Measurements from ENCODE around the gene GLRX.

Gene GLRX

GRCh38 chr5:95777441-95777840 lies 45.1 kb downstream of the GLRX start:
- Histone ChIP-seq H3K27ac (ENCODE audit: poor library complexity, severe bottlenecking) (no peak overlapping the region), H3K4me3 (ENCODE audit: severe bottlenecking) (no peak overlapping the region), H3K27me3 (ENCODE audit: insufficient read depth, poor library complexity, severe bottlenecking) (no peaks in the 10 kb centered on the region), H3K9me3 (ENCODE audit: severe bottlenecking) (no peaks in the 10 kb centered on the region), H3K4me1 (ENCODE audit: insufficient read depth, poor library complexity, severe bottlenecking) (peaks cover 15% of the 10 kb centered on the region), H3K36me3 (ENCODE audit: low read depth) (no peaks in the 10 kb centered on the region)
- no peak for DNase-seq (ENCODE audit: low spot score)
- ATAC-seq (ENCODE audit: low read depth), result peak; percentile 3; the same call in 1 of the 3 replicates
- TF ChIP-seq CTCF (IDR thresholded peaks at IDR 0.05; ENCODE audit: poor library complexity, severe bottlenecking), result no peak

GRCh38 chr5:95773335-95774059 lies 49.0 kb downstream of the GLRX start:
- Histone ChIP-seq H3K4me1 (ENCODE audit: insufficient read depth, poor library complexity, severe bottlenecking) (peaks cover 29% of the 10 kb centered on the region), H3K4me3 (ENCODE audit: severe bottlenecking) (no peak overlapping the region), H3K9me3 (ENCODE audit: severe bottlenecking) (no peaks in the 10 kb centered on the region), H3K27me3 (ENCODE audit: insufficient read depth, poor library complexity, severe bottlenecking) (no peaks in the 10 kb centered on the region), H3K36me3 (ENCODE audit: low read depth) (no peaks in the 10 kb centered on the region), H3K27ac (ENCODE audit: poor library complexity, severe bottlenecking) (peak overlapping the region; percentile 48)
- TF ChIP-seq CTCF (IDR thresholded peaks at IDR 0.05; ENCODE audit: poor library complexity, severe bottlenecking), result no peak
- peak; percentile 85 for ATAC-seq (ENCODE audit: low read depth)
- no peak for DNase-seq (ENCODE audit: low spot score)

- H3K27me3 ChIP-seq (ENCODE audit: insufficient read depth, poor library complexity, severe bottlenecking), result no peaks in the 10 kb centered on the region
- no peak for DNase-seq (ENCODE audit: low spot score)
- no peak for TF ChIP-seq CTCF (IDR thresholded peaks at IDR 0.05; ENCODE audit: poor library complexity, severe bottlenecking)
- ATAC-seq (ENCODE audit: low read depth), result no peak
- no peak overlapping the region for H3K4me3 ChIP-seq (ENCODE audit: severe bottlenecking)
- H3K4me1 ChIP-seq (ENCODE audit: insufficient read depth, poor library complexity, severe bottlenecking), result peaks cover 29% of the 10 kb centered on the region
- H3K36me3 ChIP-seq (ENCODE audit: low read depth), result no peaks in the 10 kb centered on the region
- no peaks in the 10 kb centered on the region for H3K9me3 ChIP-seq (ENCODE audit: severe bottlenecking)
- peak overlapping the region; percentile 10 for H3K27ac ChIP-seq (ENCODE audit: poor library complexity, severe bottlenecking)
These were observed 50.6 kb downstream of the GLRX start for GRCh38 chr5:95771892-95772291.

GRCh38 chr5:95770830-95771708 lies 51.5 kb downstream of the GLRX start:
- H3K4me3 ChIP-seq (ENCODE audit: severe bottlenecking), result no peak overlapping the region
- H3K4me1 ChIP-seq (ENCODE audit: insufficient read depth, poor library complexity, severe bottlenecking), result peaks cover 29% of the 10 kb centered on the region
- no peaks in the 10 kb centered on the region for H3K9me3 ChIP-seq (ENCODE audit: severe bottlenecking)
- H3K36me3 ChIP-seq (ENCODE audit: low read depth), result no peaks in the 10 kb centered on the region
- DNase-seq (ENCODE audit: low spot score) (no peak), ATAC-seq (ENCODE audit: low read depth) (peak; percentile 73)
- no peak for TF ChIP-seq CTCF (IDR thresholded peaks at IDR 0.05; ENCODE audit: poor library complexity, severe bottlenecking)
- H3K27ac ChIP-seq (ENCODE audit: poor library complexity, severe bottlenecking), result peak overlapping the region; percentile 10
- H3K27me3 ChIP-seq (ENCODE audit: insufficient read depth, poor library complexity, severe bottlenecking), result no peaks in the 10 kb centered on the region
